HG02943 (cell line): Measurements from ENCODE around the gene SP9.

Source experiments
- ATAC-seq: cut with Tn5 transposase; IDR thresholded peaks from one replicate; pipeline ENCODE4 v1.9.1; 2021; ENCODE audit warnings: mild to moderate bottlenecking, low read depth, moderate library complexity; ENCODE audit not compliant: unreplicated experiment

SP9 gene

DNA sequence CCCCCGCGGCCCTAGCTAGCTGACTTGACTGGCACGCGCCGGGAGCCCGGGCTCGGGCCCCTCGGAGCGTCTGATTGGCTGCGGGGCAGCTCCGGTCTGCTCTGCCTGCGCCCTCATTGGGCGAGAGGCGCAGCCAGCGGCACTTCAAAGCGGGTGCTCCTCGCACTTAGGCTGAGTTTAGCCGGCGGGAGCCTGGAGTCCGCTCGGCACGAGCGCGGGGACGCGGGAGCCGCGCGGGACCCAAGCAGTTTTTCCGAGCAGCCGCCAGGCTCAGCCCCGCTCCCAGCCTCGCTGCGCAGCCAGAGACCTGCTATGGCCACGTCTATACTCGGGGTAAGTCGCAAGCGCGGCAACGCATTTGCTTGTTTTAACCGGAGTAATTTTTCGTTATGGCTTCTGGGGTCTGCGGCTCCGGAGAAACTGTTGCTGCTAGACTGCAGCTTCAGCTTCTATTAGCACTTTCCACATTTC, at the start of gene SP9:
Gene SP9 (plus strand): TSS at position 174 of the 471 bp plus-strand sequence. CDS start 139 bp downstream, at position 313.
- no peak for ATAC-seq

GRCh38 chr2:174286172-174286571, 48.6 kb upstream of the SP9 start:
- no peak for ATAC-seq

GRCh38 chr2:174292908-174293307, 41.8 kb upstream of the SP9 start:
- ATAC-seq = no peak

DNA sequence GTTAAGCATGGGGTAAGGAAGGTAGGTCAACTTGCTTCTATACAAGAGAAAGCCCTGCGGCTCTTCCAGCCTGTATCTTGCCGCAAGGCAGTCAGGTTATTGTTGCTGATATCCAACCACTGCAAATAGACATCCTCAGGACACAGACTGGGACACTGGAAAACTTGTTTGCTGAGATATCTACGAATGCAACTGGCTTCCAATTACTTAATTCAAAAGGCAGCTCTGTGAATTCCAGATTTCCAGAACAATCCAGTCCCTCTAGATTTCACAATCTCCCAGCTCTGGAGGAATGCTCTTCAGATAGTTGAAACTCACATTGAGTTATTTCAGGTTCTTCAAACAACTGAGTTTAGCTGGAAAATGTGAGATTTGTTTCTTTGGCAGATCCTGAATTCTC, 34.6 kb upstream of the SP9 start:
- ATAC-seq = no peak

- ATAC-seq = no peak
Observed at GRCh38 chr2:174312581-174313234, 22.0 kb upstream of the SP9 start.

- no peak for ATAC-seq
Observed at GRCh38 chr2:174322149-174322548, 12.6 kb upstream of the SP9 start.

DNA sequence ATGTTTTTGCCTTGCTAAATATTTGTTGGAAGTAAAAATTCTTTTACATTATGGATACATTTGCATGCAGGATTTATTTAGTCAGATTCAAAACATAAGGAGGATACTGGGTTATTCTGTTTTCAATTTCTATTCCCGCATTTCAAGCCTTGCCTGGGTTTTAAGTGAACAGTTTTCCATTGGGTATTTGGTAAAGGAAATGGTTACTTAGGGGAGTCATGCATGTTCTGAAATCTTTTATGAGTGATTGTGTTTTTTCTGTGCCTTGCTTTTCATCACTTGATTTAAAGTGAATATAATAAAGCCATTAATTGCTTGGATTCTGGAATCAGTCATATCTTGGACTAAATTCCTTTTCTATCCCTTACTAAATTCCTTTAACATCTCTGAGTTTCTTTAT, 12.0 kb upstream of the SP9 start:
- no peak for ATAC-seq

- ATAC-seq = no peak
Observed at GRCh38 chr2:174324530-174324929, 10.2 kb upstream of the SP9 start.

DNA sequence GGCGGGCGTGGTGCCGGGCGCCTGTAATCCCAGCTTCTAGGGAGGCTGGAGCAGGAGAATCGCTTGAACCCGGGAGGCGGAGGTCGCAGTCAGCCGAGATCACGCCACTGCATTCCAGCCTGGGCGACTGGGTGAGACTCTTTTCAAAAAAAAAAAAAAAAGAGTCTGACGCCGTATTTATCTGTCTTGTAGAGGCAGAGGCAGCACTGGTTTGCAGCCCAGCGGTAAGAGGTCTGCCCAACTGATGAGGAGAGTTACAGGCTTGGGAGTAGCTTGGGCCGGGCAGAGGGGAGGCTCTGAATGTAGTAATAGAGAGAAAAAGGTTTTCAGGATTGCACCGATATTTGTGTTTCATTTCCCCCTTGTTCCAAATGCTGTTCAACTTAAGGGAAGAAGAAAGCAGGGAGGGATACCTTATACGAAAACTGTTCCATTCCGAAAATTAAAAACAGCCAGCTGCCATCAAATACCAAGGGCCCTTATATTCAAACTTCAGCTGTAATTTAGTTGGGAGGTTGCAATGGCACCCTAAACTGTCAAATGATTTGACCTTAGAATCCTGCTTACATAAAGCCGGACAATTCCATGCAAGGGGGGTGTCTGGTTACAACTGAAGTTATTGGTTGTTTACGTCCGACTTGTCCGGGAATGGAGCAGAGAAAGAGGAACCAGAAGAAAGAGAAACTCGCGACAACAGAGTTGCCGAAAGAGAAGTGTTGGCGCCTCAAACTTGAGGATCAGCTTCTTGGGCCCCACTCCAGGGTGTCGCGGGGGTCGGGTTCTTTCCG, 9.2 kb upstream of the SP9 start:
- ATAC-seq = no peak

DNA sequence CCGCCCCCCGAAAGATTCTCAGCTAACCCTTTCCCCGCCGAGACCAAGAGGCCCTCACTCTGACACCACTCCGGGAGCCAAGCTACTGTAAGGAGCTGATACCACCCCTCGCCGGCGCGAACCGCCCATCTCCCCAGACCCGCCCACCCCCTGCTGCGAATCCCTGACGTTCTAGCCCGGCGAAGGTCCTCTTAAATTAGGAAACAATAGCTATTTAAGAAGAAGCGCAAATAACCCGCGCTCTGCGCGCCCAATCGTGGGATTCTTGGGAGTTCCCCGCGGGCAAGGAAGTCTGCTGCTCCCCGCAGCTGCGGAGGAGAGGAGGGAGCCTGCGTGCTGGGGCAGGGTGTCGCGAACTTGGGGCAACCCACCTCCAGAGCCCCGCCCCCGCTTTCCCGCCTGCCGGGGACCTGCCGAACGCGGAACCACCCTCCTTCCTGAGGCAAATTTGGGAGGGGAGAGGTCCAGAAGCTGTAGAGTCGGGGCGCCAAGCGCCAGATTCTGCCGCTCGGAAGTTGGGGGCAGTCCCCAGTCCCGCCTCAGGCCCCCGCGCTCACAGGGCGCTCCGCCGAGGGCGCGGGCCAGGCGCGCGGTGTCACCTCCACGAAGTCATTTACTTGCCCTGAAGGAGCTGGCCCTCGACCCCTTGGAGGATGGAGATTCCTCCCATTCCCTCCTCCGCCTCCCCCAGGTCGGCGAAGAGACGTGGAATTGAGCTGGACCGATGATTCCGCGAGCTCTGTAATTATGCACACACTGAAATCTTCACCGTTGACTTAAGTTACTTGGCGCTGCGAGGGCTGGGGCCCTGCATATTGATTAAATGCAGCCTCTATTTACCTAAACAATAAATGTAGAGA, 8.4 kb upstream of the SP9 start:
- no peak for ATAC-seq

- no peak for ATAC-seq
Observed at GRCh38 chr2:174327021-174327840, 7.5 kb upstream of the SP9 start.

DNA sequence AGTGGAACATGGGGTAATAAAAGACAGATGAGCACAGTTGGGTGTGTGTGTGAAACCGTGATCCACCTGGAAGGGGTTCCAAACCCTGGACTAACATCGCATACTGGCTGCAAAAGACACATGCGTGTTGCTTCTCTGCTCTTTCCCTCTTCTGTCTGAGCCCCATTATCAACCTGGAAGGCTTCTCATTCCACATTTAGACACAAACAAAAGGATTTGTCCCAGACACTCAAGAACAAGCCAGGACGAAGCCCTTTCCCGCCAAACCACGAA, 7.0 kb upstream of the SP9 start:
- no peak for ATAC-seq

GRCh38 chr2:174328114-174328960, 6.4 kb upstream of the SP9 start:
- ATAC-seq = no peak

DNA sequence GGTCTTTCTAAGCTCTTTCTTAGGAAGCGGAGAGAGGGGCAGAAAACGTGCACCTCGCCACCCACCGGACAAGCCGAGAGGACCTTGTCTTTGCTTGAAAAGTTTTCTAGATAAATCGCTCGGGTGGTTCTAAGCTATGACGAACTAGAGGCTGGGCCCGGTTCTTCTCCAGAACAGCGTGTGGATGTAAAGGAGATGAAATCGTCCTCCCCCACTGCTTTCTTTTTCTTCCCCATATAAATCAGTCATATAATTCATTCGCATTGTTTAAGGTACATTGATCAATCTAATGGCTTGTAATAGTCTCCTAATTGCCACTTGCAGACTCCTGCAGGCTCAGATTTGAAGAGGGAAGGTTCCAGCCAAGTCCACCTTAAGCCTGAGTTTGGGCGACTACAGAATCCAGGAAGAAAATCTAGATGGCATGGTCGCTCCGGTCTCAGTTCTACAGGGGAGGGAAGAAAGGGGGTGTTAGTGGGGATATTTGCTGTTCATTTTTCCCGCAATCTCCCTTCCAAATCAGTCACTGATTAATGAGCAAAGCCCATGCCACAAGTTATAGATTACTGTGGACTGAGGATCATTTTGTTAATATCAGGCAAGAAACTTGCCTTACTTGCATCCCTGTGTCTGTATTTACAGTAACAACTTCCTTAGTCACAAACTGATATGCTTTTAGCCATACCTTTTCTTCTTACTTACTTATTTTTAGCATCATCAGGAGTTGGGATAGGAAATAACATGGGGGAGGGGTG, 5.6 kb upstream of the SP9 start:
- no peak for ATAC-seq

DNA sequence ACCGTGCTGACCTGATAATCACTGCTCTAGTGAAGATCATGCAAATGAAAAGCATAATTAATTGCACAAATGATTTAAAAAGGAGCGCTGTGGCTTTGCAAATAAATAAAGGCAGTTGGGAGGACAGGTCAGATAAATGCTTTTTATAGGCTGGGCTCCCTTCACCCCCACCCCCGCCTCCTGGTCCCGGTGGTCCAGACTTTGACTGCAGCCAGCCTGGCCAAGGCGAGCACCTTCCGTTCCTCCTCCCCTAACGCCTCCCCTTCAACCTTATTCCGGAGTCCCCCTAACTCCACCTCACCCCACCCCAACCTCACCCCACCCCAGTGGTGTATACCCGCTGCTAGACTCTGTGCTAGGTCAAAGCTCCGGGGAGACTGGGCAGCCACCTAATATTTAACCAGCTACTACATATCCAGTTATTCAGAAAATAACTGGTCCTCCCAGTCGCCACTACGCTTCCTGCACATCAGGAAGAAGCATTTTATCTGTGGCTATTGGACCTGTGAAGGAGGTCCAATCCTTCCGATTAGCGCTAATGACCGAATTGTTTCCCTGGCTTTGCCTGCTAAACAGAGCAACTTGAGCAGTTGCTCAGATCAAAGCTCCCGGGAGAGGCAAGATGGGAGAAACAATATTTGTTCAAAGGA, 3.7 kb upstream of the SP9 start:
- ATAC-seq = no peak

DNA sequence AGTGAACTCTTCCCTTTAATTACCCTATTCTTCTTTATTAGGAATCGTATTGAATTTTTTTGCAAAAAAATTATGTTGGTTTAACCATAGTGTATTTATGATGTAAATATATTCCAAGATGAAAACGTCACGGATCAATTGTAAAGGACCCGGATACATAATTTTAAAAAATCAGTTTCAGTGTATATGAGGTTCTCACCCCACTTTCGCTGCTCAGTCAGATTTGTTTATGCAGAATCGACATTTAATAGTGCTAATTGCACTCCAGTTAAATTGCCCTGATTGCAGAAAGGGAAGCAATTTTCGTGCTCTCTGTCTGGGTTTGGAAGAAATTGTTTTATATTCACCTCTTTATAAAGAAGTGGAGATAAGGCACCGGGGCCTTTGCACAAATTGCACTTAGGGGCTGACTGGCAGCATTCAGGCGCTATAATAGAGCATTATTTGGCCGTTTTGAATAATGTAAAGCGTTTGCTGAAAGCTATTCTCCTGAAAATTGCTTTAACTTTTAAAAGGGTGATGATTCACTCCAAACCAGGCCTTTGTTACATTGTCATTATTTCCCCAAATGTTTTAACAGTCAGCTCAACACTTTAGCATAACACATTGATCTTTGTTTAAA, 3.0 kb upstream of the SP9 start:
- ATAC-seq = no peak

DNA sequence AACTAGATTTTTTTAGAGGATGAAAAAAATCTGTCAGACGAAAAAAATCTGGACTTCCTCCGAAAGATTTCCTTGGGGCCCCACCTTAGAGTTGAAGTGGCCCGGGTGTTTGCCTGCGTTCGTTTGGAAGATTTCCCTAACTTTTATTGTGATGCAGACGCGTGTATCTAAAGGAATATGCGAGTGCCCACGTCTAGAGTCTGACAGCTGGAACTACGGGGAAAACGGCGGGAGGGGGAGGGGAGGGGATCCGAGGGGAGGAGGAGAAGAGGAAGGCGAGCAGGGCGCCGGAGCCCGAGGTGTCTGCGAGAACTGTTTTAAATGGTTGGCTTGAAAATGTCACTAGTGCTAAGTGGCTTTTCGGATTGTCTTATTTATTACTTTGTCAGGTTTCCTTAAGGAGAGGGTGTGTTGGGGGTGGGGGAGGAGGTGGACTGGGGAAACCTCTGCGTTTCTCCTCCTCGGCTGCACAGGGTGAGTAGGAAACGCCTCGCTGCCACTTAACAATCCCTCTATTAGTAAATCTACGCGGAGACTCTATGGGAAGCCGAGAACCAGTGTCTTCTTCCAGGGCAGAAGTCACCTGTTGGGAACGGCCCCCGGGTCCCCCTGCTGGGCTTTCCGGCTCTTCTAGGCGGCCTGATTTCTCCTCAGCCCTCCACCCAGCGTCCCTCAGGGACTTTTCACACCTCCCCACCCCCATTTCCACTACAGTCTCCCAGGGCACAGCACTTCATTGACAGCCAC, 2.4 kb upstream of the SP9 start:
- ATAC-seq = no peak
